HG03354 (cell line): ENCODE measurements around the gene ACSM5.
"Not testable (repeated sequence)": the region's sequence is repeated elsewhere in the genome, so short reads cannot be mapped to it uniquely, and the experiment has no call there.

Experiments
- ATAC-seq: cut with Tn5 transposase; IDR thresholded peaks from one replicate; pipeline ENCODE4 v1.9.1; 2021; ENCODE audit warnings: mild to moderate bottlenecking; ENCODE audit not compliant: unreplicated experiment, poor library complexity, severe bottlenecking

ACSM5 gene

DNA sequence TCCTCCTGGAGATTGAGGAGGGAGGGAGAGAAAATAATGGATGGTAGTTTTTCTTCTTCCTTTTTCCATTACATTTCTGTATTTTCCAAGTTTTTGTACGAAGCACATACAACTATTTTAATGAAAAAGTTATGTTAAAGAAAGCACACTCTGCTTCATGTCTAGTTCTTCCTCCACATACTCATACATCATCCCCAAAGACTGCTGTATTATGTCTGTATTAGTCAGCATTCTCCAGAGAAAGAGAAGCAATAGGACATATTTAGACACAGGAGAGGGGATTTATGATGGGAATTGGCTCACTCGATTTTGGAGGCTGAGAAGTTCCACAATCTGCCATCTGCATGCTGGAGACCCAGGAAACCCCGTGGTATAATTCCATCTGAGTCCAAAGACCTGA, 31.9 kb downstream of the ACSM5 start:
- no peak for ATAC-seq

DNA sequence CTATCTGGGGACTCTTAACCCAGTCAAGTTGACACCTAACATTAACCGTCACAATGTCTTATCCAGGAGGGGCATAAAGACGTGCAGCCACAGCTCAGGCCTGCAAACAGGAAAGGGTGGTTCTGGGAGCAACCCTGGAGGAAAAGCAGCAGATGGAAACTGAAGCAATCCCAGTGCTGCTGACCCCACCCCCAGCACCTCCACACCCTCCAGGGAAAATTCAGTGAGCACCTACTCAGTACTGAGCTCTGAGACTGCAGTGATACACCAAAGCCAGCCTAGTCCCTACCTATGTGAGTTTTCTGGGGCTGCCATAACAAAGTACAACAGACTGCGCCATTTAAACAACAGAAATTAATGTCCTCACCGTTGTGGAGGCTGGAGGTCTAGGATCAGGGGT, 32.5 kb downstream of the ACSM5 start:
- not testable (repeated sequence) for ATAC-seq

DNA sequence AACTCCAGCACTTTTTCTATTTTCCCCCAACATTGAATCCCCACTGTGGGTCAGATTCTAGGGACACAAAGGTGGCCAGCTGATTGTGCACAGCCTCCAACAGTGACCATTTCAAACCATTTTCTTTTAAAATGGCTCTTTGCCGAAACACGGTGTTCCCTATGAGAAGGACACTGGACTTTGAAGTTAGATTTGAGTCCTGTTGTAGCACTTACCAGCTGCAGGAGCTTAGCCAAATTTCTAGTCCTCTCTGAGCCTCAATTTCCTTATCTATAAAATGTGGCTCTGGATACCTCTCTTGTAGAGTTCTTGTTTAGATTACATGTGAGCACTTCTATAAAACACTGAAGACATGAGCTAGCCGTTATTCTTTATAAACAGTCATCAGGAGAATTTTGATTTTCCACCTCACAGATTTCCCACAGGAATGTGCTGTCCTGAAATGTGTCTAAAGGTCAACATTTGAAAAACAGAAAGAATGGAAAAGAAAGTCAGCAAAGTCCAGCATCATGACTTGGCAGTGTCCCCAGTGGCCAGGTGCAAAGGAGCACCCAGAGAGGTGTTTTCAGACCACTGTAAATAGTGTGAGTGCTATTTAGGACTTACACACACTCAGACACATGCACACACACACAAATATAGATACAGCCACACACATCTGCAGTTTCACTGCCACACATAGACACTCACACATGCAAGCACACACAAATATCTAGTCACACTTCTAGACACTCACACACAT, 37.5 kb downstream of the ACSM5 start:
- ATAC-seq: not testable (repeated sequence)

DNA sequence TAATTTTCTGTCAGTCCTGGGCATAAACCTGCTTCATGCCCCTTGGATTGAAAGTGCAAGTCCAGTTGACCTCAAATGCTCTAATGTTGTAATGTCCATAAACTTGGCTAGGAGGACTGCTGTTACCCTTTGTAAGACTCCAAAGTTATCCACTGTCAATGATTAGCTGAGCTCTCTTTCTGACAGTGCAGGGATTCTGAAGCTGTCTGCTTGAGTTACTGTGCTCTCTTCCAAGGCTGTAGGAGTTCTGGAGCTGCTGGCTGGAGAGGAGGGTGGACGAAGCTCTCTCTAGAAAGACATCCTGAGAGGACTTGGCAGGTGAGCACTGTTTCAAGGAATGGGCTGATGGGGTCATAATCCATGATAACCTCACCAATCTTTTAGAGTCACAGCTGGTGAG, 42.0 kb downstream of the ACSM5 start, which contains the start of gene ACSM2A:
ACSM2A (plus strand) TSS at position 158 of the 400 bp plus-strand sequence. CDS start 8,594 bp downstream, outside the sequence.
- ATAC-seq: not testable (repeated sequence)

DNA sequence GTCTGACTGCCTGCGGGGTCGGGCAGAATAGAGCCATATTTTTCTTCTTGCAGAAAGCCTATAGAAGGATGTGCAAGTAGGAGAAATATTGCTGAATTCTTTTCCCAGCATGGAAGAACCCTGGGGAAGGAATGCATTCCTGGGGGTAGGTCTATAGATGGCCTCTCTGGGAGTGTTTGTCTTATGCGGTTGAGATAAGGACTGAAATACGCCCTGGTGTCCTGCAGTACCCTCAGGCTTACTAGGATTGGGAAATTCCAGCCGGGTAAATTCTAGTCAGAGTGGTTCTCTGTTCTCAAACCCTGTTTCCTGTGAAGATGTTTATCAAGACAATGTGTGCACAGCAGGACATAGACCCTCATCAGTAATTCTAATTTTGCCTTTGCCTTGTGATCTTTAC, 44.3 kb downstream of the ACSM5 start:
- not testable (repeated sequence) for ATAC-seq

DNA sequence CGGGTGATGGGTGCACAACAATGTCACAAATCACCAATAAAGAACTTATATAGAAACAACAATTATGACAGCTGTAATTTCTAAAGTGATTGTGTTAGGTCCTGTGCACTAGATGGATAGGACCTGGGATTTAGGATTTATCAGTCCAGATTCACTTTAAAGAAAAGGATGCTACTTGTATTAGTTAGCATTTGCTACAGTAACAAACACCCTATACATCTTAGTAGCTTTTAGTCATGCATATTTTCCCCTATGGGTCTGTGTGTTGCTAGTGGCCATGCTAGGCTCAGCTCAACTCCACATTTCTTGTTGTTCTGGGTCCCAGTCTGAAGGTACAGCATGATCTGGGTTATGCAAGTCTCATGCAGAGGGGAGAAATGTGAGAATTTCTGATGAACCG, 49.9 kb downstream of the ACSM5 start:
- ATAC-seq: not testable (repeated sequence)

DNA sequence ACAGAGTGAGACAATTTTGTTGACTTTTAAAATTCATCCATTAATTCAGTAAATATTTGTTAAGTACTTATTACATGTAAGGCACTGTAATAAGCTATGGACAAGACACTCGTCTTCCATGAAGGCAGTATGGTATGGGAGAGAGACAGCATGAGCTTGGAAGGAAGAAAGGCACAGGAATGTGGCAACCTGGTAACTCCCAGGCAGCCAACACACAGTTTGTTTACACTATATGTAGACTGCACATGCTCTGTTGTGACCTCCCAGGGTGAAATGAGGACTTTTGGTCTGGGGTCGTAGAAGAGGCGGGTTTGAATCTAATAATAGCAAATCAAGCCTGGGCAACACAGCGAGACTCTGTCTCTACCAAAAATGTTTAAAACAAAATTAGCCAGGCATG, 51.0 kb downstream of the ACSM5 start:
- not testable (repeated sequence) for ATAC-seq

DNA sequence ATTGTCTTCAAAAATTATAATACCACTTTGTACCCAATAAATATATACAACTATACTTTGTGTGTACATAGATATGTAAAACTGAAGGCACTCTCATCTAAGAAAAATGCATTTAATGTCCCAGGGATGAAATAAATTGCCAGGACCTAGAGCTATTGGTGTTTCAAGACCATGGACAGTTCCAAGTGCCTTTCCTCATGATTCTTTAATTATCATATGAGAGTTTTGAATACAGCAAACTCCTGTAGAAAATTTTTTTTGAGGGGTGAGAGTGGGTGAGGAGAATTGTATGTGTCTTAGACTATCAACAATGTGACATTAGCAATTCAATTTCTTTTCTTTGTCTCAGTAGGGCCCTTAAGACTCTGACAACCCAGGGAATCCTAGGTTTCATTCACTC, 59.6 kb downstream of the ACSM5 start:
- not testable (repeated sequence) for ATAC-seq

DNA sequence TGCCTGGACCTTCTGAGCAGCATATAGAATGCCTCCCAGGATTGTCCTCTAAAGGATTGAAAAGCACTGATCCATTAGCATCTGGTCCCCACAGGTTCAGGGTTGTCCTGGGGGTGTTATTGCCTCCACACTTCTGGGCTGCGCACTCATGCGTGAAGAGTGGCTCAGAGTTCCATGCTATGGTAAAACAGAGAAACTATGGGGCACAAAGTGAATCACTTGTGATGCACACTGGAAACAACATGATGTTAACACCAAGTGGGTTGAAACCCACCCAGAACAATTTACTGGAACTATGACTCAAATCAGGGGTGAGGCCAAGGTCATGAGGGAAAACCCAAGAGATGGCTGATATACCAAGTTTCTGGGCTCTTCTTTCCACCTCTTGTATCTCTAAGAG, 60.6 kb downstream of the ACSM5 start:
- ATAC-seq: not testable (repeated sequence)

DNA sequence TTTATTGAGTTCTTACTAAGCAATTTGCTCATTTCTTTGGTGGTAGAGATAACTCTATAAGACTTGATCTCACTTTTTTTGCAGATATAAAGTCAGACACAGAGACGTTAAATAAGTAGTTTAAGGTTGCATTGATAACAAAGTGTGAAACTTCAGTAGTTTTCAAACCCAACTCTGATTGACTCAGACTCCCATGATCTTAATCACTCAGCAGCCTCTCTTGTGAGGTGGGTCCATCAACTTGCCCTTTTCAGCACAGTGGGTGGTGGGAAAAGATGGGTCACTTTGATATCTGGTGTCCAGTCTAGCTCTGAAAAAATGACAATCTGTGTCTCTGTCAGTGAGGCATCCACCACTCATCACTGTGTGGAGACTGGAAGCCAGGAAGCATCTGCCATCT, 61.4 kb downstream of the ACSM5 start:
- ATAC-seq: not testable (repeated sequence)

DNA sequence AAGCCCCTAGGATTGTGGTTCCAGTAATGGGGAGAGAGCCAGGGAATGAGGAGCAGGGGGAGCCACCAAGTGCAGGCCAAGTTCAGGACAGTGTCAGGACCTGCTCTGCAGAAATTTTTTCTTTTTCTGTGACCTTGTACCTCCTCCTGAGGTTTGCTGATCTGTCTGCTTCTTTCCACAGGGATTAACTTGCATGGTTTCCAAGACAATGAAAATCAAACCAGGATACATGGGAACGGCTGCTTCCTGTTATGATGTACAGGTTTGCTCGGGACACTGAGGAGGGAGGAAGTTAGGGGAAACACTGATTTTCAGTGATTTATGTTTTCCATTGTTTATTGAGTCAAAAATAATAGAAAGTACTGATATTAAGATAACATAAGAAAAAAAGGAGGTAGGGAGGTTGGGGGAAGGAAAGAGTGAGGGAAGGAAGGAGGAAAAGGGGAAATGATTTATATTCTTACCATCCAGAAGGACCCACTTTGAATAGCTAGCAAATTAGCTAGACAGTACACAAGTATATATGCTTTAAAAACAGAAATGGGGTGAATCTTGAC, 67.9 kb downstream of the ACSM5 start:
- ATAC-seq: not testable (repeated sequence)

DNA sequence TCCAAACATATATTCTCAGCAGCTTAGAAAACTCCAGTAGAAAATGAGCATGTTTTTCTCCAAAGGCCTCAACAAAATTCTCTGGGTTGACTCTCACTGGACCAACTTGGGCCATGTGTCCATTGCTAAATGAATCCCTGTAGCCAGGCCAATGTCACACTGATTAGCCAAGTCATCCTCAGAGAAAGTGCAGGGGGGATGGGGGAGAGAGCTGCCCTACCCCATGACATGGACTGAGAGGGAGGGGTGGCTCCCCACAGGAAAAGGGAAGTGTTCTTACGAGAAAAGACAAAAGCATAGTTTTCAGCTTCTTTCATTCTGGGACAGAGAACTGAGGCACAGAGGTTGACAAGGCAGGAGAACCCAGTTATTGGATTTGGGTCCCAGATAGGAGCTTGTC, 74.7 kb downstream of the ACSM5 start:
- not testable (repeated sequence) for ATAC-seq

DNA sequence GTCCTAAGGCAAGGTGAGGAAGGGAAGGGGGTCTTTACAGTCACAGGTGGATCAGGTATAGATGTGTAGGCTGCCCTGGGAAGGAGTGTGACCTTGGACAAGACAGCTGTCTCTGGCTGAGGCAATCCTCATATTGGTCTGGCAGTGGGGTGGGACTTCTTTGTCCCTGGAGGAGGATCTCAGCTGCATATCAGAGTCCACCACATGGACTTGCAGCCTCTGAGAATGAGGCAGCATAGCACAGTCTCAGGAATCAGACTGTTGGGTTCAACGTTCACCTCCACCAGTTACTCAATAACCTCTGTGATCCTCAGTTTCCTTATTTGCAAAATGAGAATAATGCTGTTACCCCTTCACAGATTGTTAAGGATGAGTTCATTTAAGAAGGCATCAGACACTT, 75.4 kb downstream of the ACSM5 start:
- ATAC-seq: no peak

DNA sequence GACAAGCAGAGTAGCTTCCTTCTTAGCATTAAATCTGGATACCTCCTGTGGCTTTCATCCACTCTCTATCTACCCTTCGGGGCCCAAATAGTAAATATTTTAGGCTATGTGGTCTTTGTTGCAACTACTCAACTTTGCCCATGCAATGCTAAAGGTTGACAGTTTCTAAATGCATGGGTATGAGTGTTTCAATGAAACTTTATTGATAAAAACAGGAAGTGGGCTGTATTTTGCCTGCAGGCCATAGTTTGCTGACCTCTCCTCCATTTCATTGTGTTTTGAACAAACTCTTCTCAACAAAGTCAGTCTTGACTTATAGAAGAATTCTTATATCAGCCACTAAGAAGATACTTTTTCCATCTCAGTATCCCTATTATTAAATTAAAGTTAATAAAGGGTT, 76.1 kb downstream of the ACSM5 start:
- no peak for ATAC-seq
